Mesodermal cell (in vitro differentiated cells): ENCODE data around the gene DEFB131B.

Experiments used
- H3K27ac ChIP-seq: 2 replicates; pipeline ENCODE4 v1.7.0; 2013; ENCODE audit warnings: mild to moderate bottlenecking, low read depth, low read length, moderate library complexity; ENCODE audit not compliant: severe bottlenecking
- H3K36me3 ChIP-seq: 2 replicates; pipeline ENCODE4 v1.7.1; 2013; ENCODE audit warnings: mild to moderate bottlenecking, low read length, moderate library complexity; ENCODE audit not compliant: control insufficient read depth, insufficient read depth
- H3K4me1 ChIP-seq: one replicate; pipeline ENCODE4 v1.7.1; 2013; ENCODE audit warnings: mild to moderate bottlenecking, low read length; ENCODE audit not compliant: insufficient read depth, control insufficient read depth, poor library complexity, severe bottlenecking
- H3K4me3 ChIP-seq: 2 replicates; pipeline ENCODE4 v1.7.0; 2013; ENCODE audit warnings: low read length, control low read depth, mild to moderate bottlenecking; ENCODE audit not compliant: insufficient read depth, poor library complexity, severe bottlenecking; ENCODE audit errors: extremely low read depth
- H3K9me3 ChIP-seq: 2 replicates; pipeline ENCODE4 v1.7.1; 2013; ENCODE audit warnings: mild to moderate bottlenecking, low read length, moderate library complexity; ENCODE audit not compliant: control insufficient read depth
- WGBS, 2 experiments: methylation state at CpG; one replicate each; pipeline ENCODE4 v1.1.5; 2013; ENCODE audit warnings: missing lambda C conversion rate in 2 of 2; ENCODE audit not compliant: insufficient coverage in 2 of 2; 5-methylcytosine and 5-hydroxymethylcytosine counted together

The DEFB131B gene

DNA sequence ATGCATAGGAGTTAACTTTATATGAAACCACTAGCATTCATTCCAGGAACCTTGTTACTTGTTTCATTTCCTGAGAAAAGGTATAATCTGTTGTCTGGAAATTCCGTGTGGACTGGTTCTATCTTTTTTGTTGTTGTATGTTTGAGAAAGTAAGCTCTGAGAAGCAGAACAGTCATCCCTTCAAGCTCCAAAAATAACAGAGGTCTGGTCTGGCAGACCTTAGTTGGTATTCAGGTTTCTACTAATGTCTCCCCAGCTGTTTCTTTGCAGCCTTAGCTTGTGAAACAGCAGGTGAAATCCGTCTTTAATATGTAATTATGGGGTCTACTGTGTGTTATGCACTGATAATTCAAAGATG, 53.0 kb downstream of the DEFB131B start:
- no peaks in the 10 kb centered on the region for H3K9me3 ChIP-seq
- peaks cover 4% of the 10 kb centered on the region for H3K36me3 ChIP-seq
- H3K4me1 ChIP-seq, result no peaks in the 10 kb centered on the region
- H3K27ac ChIP-seq, result no peak overlapping the region
- WGBS, 2 experiments, result 100% methylated on average over 1 to 2 of the region's 2 CpGs
- H3K4me3 ChIP-seq, result no peak overlapping the region

DNA sequence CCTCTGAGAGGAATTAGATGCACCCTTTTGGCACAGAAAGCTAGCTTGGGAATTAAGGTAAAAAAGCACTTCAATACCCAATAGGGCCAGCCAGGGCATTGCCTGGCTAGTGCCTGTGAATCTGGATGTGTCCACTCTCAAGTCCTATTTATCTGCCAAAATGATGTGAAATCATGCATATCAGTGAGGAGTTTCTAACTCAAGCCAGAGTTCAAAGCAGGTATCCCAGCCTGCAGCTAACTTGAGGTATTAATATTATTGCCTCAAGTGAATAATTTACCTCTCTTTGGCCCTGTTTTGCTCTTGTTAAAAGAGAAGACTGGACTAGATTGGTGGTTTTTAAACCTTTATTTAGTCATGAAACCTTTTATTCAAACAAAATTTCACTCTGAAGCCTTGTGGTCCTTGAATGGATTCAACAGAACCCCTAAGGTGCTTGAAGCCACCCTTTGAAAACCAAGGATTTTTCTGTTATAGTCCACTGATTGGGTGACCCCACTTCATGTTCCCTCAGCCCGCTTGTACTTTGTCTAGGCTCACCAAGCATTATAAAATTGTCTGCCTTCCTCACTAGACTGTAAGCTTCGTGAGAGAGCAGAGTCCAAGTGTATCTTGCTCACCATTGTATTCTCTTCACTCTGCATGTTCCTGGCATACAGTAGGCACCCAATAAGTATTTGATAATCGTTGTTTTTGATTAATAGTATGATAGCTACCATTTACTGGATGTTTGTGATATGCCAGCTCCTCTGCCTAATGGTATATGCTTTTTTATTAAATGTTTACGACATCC, 55.1 kb downstream of the DEFB131B start:
- H3K4me3 ChIP-seq, result no peak overlapping the region

More for the DNA sequence above, 55.1 kb downstream of the DEFB131B start:
- Histone ChIP-seq H3K4me1 (no peaks in the 10 kb centered on the region), H3K27ac (no peak overlapping the region), H3K9me3 (no peaks in the 10 kb centered on the region), H3K36me3 (peaks cover 13% of the 10 kb centered on the region)
- 90 to 96% methylated on average over 3 of the region's 4 CpGs for WGBS, 2 experiments
